BE2C (cell line): ENCODE measurements around the gene TLE2.

Experiments
- DNase-seq: peaks from one replicate; pipeline ENCODE4 v3.0.0-alpha.2; 2020
- H3K27me3 ChIP-seq: fragments of 250-450 bp; sonication (Bioruptor Pico); 2 replicates; pipeline ENCODE4 v1.5.1; 2020; ENCODE audit warnings: mild to moderate bottlenecking
- H3K36me3 ChIP-seq: fragments of 250-450 bp; sonication (Bioruptor Pico); 2 replicates; pipeline ENCODE4 v1.5.1; 2020; ENCODE audit warnings: mild to moderate bottlenecking
- H3K4me1 ChIP-seq: fragments of 250-450 bp; sonication (Bioruptor Pico); 2 replicates; pipeline ENCODE4 v1.5.1; 2020
- H3K4me3 ChIP-seq: 2 replicates; pipeline ENCODE4 v1.5.1; 2011; ENCODE audit warnings: low read depth, low read length
- H3K9me3 ChIP-seq: fragments of 250-450 bp; sonication (Bioruptor Pico); 2 replicates; pipeline ENCODE4 v1.5.1; 2020
- CTCF ChIP-seq: IDR thresholded peaks from 2 replicates; pipeline ENCODE4 v1.5.1; 2012; ENCODE audit warnings: mild to moderate bottlenecking, low read depth, low read length

The TLE2 gene

GRCh38 chr19:2989236-2989946, 39.7 kb downstream of the TLE2 start:
- TF ChIP-seq CTCF, result no peak
- Histone ChIP-seq H3K27me3 (no peaks in the 10 kb centered on the region), H3K4me1 (peaks cover 18% of the 10 kb centered on the region), H3K4me3 (no peak overlapping the region), H3K36me3 (no peaks in the 10 kb centered on the region), H3K9me3 (no peaks in the 10 kb centered on the region)
- no peak for DNase-seq

GRCh38 chr19:2988568-2988967, 40.5 kb downstream of the TLE2 start:
- no peaks in the 10 kb centered on the region for H3K36me3 ChIP-seq
- no peak overlapping the region for H3K4me3 ChIP-seq
- no peaks in the 10 kb centered on the region for H3K27me3 ChIP-seq
- no peaks in the 10 kb centered on the region for H3K9me3 ChIP-seq
- no peak for DNase-seq
- H3K4me1 ChIP-seq, result peaks cover 20% of the 10 kb centered on the region
- no peak for TF ChIP-seq CTCF

- no peaks in the 10 kb centered on the region for H3K9me3 ChIP-seq
- peaks cover 25% of the 10 kb centered on the region for H3K4me1 ChIP-seq
- DNase-seq, result no peak
- H3K36me3 ChIP-seq, result no peaks in the 10 kb centered on the region
- no peak for TF ChIP-seq CTCF
- no peaks in the 10 kb centered on the region for H3K27me3 ChIP-seq
- no peak overlapping the region for H3K4me3 ChIP-seq
Observed at GRCh38 chr19:2987797-2988196, 41.3 kb downstream of the TLE2 start.

GRCh38 chr19:2986951-2987524, 42.0 kb downstream of the TLE2 start:
- H3K36me3 ChIP-seq, result no peaks in the 10 kb centered on the region
- H3K4me3 ChIP-seq, result peak overlapping the region; percentile 40
- TF ChIP-seq CTCF, result no peak
- DNase-seq, result peak; percentile 83
- H3K9me3 ChIP-seq, result no peaks in the 10 kb centered on the region
- H3K27me3 ChIP-seq, result no peaks in the 10 kb centered on the region
- peaks cover 28% of the 10 kb centered on the region for H3K4me1 ChIP-seq

- Histone ChIP-seq H3K9me3 (no peaks in the 10 kb centered on the region), H3K27me3 (no peaks in the 10 kb centered on the region), H3K4me1 (peaks cover 28% of the 10 kb centered on the region), H3K4me3 (no peak overlapping the region; the same call in 1 of the 2 replicates), H3K36me3 (no peaks in the 10 kb centered on the region)
- TF ChIP-seq CTCF, result no peak
- DNase-seq, result no peak
Observed at GRCh38 chr19:2984215-2984528, 44.9 kb downstream of the TLE2 start.
